Islet of Langerhans (tissue), 1 donor: ENCODE data around the gene KLHL2.

Experiments used
- FAIRE-seq: peaks from one replicate; lab custom pipeline; 2011; peaks lifted over from hg19 to GRCh38; lab: Jason Lieb, UNC

The KLHL2 gene

DNA sequence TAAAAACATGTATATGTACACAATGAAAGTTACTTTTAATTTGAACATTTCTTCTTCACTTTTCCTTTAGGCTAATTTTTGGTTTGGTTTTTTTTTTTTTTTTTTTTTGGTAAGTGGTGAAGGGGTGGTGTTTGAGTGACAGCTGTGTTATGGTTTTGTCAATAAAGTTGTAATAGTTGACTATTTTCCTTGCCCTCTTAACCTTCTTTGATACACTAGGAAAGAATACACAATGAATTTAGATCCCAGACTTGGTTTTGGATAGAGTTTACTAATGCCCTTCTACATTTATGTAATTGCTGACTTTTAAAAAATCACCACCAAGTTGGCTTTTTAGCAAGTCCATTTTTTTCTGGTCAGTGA is 82.0 kb downstream of the KLHL2 start:
- no peak for FAIRE-seq

DNA sequence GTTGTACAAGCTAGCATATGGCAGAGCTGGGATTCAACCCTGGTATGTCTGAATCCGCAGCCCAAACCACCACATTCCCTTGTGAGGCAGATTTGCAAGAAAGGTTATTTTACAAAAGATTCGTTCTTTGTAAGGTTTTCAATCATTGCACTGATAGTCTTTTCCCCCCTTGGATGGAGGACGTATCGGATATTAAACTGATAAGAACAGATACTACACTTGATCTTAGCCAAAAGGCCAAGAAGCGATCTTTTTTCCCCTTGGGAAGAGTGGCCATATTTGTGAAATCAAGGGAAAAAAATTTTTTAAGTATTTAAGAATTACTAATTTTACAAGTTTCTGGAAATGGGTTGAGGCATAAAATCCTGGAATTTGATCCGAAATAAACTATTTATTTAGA is 85.7 kb downstream of the KLHL2 start:
- FAIRE-seq: no peak

DNA sequence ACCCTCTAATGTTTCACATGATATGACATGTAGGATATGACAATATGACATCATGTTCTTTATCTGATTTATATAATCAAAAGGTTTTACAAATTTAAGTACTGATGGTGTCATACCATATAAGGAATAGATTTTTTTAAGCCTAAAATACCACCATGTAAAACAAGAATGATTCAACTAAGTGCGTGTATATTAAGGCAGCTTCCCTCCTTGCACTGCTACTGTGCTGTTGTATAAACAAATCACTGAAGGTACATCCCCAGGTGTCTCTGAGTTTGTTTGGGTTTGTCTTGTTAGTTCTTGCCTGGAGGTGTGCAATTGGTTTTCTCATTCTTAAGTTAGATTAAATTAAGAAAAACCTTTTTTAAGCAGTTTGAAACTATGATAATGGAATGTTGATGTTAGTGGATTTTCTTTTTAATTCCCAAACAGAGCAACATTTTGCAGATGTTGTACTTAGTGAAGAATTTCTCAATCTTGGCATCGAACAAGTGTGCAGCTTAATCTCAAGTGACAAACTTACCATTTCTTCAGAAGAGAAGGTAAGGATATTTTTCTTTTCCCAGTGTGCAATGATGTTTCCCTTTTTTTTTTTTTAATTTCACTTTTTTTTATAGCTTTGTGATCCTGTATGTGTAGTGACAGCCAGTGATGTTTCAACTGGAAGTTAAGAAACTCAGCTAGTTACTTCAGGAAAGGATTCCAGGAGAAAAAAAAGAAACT is 86.7 kb downstream of the KLHL2 start:
- FAIRE-seq: no peak

DNA sequence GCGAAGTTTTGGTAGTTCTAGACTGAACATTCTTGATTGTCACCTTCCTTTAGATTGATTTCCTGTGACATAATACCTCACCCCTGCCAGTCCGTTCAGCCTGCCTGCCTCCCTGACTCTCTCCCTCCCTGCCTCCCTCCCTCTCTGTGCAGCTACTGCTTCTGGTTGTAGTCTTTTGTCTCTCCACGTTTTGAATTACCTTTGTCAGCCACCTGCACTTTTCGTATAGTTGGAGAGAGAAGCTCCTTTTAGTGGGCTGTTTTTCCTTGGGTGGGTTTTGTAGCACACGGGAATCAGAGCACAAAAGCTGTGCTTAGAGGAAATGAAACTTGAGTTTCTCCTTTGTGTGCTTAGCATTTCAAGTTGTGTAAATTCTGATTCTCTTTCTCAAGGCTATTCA is 87.5 kb downstream of the KLHL2 start:
- no peak for FAIRE-seq

DNA sequence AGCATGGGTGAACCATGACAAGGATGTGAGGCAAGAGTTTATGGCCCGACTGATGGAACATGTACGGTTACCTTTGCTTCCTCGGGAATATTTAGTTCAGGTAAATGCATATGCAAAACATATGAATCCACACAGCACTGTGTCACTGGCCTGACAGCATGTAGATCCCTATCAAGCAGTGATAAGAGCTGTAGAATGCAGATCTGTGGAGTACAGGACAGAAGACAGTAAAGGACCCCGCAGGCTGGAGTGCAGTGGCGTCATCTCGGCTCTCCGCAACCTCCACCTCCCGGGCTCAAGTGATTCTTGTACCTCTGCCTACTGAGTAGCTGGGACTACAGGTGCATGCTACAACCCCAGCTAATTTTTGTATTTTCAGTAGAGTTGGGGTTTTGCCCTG is 90.3 kb downstream of the KLHL2 start:
- no peak for FAIRE-seq

DNA sequence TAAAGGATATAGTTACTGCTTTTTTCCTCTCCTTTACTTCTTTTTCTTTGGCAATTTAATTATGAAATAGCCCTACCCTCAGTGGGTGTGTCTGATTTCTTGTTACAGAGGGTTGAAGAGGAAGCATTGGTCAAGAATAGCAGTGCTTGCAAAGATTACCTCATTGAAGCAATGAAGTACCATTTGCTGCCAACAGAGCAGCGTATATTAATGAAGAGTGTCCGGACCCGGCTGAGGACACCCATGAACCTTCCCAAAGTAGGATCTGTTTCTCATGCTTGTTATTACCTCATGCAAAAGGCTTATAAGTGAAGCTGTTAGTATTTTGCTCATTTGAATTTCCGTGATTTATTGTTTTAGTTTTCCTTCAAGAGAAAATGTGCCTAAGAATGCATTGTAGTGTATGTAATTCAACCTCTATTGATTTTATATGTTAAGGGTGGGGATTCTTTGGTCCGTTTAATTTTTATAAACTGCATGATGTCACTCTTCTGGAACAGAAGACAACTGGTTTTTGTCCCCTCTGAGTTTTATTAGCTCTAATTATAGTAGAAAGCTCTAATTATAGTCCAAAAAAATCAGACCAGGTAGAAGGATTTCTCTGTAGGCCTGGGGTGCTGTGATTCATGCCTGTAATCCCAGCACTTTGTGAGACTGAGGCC is 92.2 kb downstream of the KLHL2 start:
- no peak for FAIRE-seq

DNA sequence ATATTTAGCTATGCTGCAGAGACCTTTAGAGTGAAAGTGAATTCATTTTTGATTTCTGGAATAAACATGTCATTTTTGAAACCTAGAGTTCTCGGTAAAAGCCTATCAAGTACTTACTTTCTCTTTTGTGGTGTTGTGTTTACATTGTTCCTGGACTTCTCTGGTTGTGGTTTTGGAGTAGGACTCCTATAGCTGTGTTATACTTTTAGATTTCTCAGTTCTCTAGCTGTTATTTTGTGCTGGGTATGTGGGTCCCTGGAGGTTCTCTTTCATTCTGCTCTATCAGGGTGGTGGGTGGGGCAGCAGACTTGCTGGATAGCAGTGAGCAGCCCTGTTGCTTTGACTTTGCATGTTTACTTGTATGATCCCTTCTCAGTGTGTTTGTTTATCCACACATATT is 94.5 kb downstream of the KLHL2 start:
- FAIRE-seq: peak; percentile 92

DNA sequence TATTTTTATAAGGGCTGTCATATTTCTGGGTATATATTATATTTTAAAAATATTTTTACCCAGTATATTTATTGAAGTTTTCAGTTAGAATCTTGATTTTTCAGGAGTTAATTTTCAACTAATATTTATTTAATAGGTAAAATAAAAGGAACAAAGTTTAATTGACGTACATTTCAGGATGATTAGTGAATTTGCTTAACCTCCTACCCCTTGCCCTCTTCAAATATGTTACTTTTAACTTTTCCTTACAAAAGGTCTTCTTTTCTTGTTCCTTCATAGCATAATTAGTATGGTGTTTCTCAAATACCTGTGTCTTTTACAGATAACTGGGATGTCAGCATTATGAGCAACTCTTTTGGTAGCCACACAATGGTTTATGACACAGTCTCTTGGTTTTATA is 95.3 kb downstream of the KLHL2 start:
- no peak for FAIRE-seq

DNA sequence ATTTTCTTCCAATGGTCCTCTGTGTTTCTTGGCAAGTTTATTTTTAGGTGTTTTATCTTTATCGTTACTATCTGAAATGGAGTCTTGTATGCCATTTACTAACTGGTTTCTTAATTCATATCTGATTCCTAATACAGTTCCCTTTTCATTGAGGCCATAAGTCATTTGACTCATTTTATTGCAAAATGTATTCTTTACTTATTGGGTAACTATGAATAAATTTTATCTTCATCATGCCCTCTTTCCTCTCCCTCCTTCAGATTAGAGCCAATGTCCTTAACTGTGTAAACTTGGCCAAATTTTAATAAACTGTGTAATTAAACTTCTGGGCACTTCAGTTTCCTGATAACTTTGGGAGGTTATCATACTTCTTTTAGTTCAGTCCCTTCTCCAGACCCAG is 100.8 kb downstream of the KLHL2 start:
- FAIRE-seq: no peak

DNA sequence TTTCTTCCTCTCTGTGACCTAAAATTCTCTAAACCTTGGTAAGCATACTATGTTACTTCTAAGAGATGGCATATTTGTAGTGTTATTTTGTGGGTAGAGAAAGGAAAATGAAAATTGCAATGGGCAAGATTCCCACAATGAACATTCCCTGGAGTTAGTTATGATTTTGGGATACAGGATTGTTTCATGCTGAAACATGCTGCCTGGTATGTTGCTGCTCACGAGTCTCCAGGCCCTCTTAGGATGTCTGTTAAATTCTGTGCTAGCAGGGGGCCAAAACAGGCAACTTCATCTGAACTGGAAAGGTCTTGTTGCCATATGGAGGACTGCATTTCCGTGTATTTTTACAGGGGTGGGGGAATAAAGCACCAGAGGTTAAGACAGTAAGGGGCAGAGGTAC is 101.2 kb downstream of the KLHL2 start:
- no peak for FAIRE-seq

DNA sequence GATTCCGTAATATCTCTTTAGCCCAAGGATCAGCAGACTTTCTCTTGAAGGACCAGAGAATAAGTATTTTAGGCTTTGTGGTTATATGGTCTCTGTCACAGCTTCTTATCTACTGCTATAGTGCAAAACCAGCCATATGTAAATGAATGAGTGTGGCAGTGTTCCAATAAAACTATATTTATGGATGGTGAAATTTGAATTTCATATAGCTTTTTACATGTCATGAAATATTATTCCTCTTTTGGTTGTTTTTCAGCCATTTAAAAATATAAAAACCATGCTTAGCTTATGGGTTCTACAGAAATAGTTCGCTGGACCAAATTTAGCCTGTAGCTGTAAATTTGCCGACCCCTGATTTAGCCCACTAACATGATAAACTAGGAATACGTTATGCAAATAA is 102.1 kb downstream of the KLHL2 start:
- no peak for FAIRE-seq

DNA sequence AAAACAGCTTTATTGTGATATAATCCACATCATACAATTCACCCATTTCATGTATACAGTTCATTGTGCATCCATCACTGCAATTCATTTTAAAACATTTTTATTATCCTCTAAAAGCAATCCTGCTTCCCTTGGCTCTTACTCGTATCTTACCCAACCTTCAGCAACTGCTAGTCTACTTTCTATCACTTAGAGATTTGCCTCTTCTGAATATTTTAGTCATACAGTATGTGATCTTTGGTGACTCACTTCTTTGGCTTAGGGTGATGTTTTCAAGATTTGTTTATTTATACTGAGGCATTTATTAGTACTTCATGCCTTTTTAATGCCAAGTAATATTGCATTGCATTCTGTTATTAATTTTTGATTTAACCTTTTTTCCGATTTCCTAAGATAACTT is 105.1 kb downstream of the KLHL2 start:
- FAIRE-seq: no peak

DNA sequence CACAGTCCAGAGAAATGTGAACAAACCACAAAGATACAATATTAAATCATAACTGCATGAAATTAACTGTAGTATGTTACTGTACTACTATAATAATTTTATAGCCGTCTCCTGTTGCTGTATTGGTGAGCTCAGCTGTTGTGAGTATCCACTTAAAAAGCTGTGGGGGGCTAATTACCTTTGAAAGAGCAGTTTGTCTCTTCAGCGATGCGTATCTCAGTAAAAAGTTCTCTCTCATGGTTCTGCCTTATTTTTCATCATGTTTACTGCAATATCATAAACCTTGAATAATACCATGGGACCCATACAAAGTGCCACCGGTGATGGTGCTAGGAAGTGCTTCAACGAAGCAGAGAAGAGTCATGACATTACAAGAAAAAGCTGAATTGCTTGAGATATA is 111.7 kb downstream of the KLHL2 start:
- no peak for FAIRE-seq

DNA sequence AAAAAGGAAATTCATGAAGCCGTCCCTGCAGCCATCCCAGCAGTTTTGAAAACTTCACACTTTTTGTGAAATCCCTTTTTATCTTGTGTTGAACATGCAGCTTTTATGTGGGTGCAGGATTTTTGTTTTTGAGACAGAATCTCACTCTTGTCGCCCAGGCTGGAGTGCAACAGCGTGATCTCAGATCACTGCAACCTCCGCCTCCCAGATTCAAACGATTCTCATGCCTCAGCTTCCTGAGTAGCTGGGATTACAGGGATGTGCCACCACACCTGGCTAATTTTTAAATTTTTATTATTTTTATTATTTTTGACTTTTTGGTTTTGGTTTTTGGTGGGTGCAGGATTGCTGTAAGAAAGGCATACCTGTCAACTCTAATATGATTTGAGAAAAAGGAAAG is 112.1 kb downstream of the KLHL2 start:
- FAIRE-seq: no peak

DNA sequence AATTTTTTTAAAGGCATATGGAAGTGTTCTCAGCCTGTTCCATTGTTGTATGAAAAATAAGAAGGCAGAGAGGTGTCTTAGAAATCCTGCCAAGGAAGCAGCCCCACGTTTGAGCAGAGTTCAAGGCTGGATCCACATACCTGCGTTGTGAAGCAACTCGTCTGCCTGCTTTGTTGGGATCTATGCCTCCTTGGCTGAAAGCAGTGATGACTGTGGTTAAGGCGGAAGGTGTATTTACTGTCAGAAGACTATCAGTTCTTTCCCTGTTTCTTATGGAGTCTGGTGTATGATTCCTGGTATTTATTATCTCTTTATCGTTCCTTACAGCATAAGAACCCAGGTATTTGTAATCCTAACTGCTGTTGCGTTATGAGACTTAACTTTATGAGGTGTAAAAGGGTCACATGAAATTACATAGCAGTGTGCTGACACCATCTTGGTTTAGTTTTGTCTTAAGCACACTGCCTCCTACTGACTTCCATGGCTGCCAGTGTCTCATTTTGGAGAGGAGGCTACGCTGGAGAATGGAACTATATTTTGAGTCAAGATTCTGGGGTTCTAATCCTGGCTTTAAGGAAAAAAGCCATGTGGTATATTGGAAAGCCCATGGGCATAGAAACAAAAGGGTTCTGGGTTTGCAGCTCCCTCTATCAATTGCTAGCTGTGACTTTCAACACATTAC is 117.0 kb downstream of the KLHL2 start:
- no peak for FAIRE-seq

DNA sequence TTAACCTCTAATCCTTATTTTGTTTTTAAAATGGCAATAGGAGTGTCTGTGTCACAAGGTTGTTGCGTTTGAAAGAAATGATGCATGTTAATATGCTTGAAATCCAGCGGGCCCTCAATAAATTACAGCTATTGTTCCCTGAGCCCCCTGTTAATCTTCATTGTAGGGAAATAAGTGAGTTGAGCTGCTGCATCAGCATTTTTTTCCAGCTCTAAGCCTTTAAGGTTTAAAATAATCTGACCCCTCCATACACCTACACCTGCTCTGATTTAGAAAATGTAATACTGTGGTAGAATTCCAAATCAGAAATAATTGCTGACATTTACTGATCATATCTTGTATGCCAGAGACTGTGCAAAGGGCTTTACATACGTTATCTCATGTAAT is 117.5 kb downstream of the KLHL2 start:
- FAIRE-seq: no peak

DNA sequence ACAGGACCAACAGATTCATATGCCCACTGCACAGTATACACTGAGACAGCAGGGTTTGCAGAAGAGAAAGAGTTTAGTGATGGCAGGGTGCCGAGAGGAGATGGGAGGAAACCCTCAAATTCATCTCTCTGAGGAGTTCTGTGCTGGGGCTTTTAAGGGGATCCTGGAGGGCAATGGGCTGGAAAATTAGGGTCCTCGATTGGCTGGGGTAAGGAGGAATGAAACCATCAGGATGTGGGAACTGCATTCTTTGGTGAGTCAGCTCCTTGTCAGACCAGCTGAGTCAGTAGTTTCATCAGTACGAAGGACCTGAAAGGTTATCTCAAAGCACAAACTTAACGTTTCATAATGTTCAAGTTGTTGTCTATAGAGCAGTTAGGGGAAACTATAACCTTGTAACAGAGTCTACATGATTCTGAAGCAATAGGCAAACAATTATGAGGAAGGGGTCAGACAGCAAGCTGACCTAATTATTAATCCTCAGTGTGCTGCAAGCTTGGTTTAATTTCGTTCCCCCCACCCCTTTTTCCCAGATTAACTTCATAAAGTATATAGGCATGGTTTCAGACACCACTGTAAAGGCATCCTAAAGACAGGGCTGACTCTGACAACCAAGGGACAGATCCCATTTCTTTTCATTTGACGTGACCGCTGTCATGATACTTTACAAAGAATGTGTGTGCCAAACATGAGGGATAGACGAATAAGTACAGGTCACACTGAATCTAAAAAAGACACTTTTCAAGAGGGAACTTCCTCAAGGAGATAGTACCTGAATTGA is 118.6 kb downstream of the KLHL2 start:
- no peak for FAIRE-seq

DNA sequence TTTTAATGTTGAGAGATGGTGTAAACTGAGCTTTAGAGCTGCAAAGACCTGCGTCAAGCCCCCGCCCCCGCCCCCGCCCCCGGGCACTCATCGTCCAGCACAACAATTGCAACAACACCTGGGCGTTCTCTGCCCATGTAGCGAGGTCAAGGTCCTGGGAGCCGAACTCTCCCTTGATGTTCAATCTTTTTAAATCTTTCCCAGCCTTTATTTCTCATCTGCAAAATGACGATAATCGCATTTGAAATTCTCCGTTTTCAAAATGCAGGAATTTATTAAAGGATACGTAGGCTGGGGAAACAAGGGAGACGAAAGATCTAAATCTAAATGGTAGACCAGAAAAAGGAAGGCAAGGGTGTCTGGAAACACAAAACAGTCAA is 119.5 kb downstream of the KLHL2 start:
- FAIRE-seq: no peak

DNA sequence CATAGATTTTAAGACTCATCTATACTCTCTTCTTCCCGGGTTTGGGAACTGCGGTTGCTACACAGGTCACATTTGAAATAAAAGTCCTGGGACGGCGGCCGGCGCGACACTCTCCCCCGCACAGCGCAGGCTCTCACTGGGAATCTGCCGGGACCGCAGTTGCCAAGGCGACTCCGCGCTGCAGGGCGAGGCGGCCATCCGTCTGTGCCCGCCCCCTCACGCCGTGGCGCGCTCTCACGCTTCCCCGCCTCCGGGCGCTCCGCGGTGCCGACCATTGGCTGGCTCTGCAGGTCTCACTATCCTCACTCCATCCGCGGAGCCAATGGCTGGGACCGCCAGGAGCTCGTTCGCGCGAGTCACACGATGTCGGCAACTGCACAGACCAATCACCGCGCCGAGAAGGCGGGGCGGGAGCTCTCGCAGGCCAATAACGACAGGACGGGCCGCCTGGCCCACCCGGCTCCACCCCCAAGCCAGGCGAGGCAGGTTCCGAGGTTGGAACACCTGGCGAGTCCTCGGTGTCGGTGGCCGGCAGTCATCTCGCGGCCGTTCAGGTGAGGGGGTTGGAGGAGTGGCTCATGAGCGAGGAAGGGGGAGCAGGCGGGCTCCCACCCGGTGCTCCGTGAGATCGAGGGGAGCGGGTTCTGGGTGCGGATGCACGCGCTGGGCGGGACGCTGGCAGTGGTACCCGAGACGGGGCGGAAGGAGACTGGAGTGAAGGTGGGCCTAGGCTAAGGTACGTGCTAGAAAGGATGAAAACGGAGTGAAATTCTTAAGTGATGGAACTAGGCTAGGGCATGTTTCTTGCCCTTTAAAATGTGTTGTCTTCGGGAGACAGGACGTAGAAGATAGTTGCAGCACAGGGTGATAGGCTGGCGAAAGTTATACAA is 120.1 kb downstream of the KLHL2 start, which contains the start of gene MSMO1:
Gene MSMO1, plus strand, starts transcription at position 459 of the 890 bp plus-strand sequence. CDS start 5,702 bp downstream, outside the sequence.
- FAIRE-seq: peak; percentile 53

DNA sequence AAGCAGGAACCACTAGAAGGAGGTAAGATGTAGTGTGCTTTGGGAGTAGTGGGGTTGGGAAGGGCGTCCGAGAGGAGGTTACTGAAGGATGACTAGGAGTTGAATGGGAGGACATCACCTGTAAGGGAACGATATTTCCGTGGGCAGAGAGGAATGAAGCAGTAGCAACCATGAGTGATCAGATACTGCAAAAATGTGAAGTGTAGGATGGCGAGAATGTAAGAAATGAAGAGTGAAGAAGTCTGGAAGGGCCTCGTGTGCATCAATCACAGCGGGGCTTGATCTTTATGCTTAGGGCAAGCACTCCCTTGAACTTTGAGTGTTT is 120.7 kb downstream of the KLHL2 start:
- no peak for FAIRE-seq

DNA sequence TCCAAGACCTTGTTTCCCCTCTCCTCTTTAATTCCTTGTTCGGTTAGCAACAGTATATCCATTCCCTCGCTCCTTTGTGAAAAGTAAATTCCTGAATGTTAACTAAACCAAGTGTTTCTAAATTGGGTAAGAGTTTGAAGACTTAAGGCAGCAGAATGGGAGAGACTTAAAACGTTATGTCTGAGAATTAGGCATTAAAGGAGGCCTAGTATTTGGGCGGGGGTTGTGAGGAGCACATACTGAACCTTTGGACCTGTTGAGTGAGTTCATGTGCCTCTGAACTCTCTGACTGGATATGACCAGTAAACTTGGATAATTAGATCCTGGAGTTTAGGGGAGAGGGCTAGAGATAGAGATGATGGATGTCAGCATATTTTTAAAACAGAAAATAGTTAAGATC is 121.3 kb downstream of the KLHL2 start:
- no peak for FAIRE-seq

DNA sequence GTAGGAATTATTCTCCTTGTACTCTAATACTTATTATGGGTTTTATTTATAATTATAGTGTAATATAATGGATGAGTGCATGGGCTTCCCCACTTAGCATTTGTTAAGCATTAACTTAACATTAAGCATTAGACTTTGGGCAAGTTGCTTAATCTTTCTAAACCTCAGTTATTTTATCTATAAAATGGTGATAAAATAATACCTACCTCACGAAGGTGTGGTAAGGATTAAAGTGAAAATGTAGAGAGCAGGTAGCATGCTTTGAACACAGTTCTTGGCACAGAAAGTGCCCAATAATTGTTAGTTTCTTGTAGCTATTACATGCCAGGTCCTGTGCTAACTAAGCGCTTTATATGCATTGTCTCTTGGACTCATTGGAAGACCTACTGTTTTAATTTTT is 122.7 kb downstream of the KLHL2 start:
- no peak for FAIRE-seq
